ENCODE results near the gene YIPF7. TPM values are rescaled to one million over a fixed set of nuclear protein-coding genes. Genes with fewer than 3 reads are reported as not detected.
A peak's percentile ranks its signal among the peaks of the same experiment; 100 is the strongest.

The YIPF7 gene
- polyA plus RNA-seq, 4 donors, result 0.09 TPM; not detected in 3

- 48 to 71% (median 50%) methylated on average over 1 of the region's 1 CpG for WGBS, 3 donors
- FAIRE-seq, result no peak
- H3K9me3 ChIP-seq (ENCODE audit: control insufficient read depth in 2 of 2, insufficient read depth in 1 of 2, low read depth in 1 of 2, low read length in 1 of 2), result peaks cover 0 to 16% of the 10 kb centered on the region in 2 donors
Measured at GRCh38 chr4:44646151-44646550, 5.3 kb downstream of the YIPF7 start.

GRCh38 chr4:44638091-44638490 lies 13.3 kb downstream of the YIPF7 start:
- peaks cover 0 to 7% of the 10 kb centered on the region in 2 donors for H3K9me3 ChIP-seq (ENCODE audit: control insufficient read depth in 2 of 2, insufficient read depth in 1 of 2, low read depth in 1 of 2, low read length in 1 of 2)
- no peak overlapping the region for H3K27ac ChIP-seq (ENCODE audit: low read depth in 1 of 3, low read length in 2 of 3)
- H3K36me3 ChIP-seq (ENCODE audit: control insufficient read depth in 3 of 3, insufficient read depth in 2 of 3, low read depth in 1 of 3, low read length in 3 of 3), result no peaks in the 10 kb centered on the region
- H3K4me1 ChIP-seq (ENCODE audit: control insufficient read depth in 3 of 3, insufficient read depth in 2 of 3, low read depth in 1 of 3, low read length in 2 of 3), result no peaks in the 10 kb centered on the region
- 75 to 84% (median 78%) methylated on average over 4 of the region's 4 CpGs for WGBS, 3 donors
- DNase-seq (no peak), FAIRE-seq (no peak)
- no peak overlapping the region for H3K4me3 ChIP-seq (ENCODE audit: low read depth in 1 of 3, low read length in 3 of 3)
- H3K27me3 ChIP-seq (ENCODE audit: control insufficient read depth in 3 of 3, insufficient read depth in 3 of 3, low read length in 3 of 3), result no peaks in the 10 kb centered on the region

More at GRCh38 chr4:44646151-44646550, 5.3 kb downstream of the YIPF7 start:
- H3K27me3 ChIP-seq (ENCODE audit: control insufficient read depth in 3 of 3, insufficient read depth in 3 of 3, low read length in 3 of 3), result no peaks in the 10 kb centered on the region
- no peak for DNase-seq
- H3K4me3 ChIP-seq (ENCODE audit: low read depth in 1 of 3, low read length in 3 of 3), result no peak overlapping the region
- no peaks in the 10 kb centered on the region for H3K4me1 ChIP-seq (ENCODE audit: control insufficient read depth in 3 of 3, insufficient read depth in 2 of 3, low read depth in 1 of 3, low read length in 2 of 3)
- no peak overlapping the region for H3K27ac ChIP-seq (ENCODE audit: low read depth in 1 of 3, low read length in 2 of 3)
- H3K36me3 ChIP-seq (ENCODE audit: control insufficient read depth in 3 of 3, insufficient read depth in 2 of 3, low read depth in 1 of 3, low read length in 3 of 3), result no peaks in the 10 kb centered on the region

GRCh38 chr4:44632733-44633132 lies 18.7 kb downstream of the YIPF7 start:
- no peaks in the 10 kb centered on the region for H3K27me3 ChIP-seq (ENCODE audit: control insufficient read depth in 3 of 3, insufficient read depth in 3 of 3, low read length in 3 of 3)
- no peak overlapping the region for H3K27ac ChIP-seq (ENCODE audit: low read depth in 1 of 3, low read length in 2 of 3)
- H3K9me3 ChIP-seq (ENCODE audit: control insufficient read depth in 2 of 2, insufficient read depth in 1 of 2, low read depth in 1 of 2, low read length in 1 of 2), result no peaks in the 10 kb centered on the region
- no peak for DNase-seq
- no peaks in the 10 kb centered on the region for H3K36me3 ChIP-seq (ENCODE audit: control insufficient read depth in 3 of 3, insufficient read depth in 2 of 3, low read depth in 1 of 3, low read length in 3 of 3)
- 68 to 78% (median 77%) methylated on average over 8 of the region's 8 CpGs for WGBS, 3 donors
- FAIRE-seq, result no peak
- H3K4me1 ChIP-seq (ENCODE audit: control insufficient read depth in 3 of 3, insufficient read depth in 2 of 3, low read depth in 1 of 3, low read length in 2 of 3), result no peaks in the 10 kb centered on the region
- no peak overlapping the region for H3K4me3 ChIP-seq (ENCODE audit: low read depth in 1 of 3, low read length in 3 of 3)

GRCh38 chr4:44632089-44632488 lies 19.3 kb downstream of the YIPF7 start:
- no peaks in the 10 kb centered on the region for H3K9me3 ChIP-seq (ENCODE audit: control insufficient read depth in 2 of 2, insufficient read depth in 1 of 2, low read depth in 1 of 2, low read length in 1 of 2)
- no peaks in the 10 kb centered on the region for H3K36me3 ChIP-seq (ENCODE audit: control insufficient read depth in 3 of 3, insufficient read depth in 2 of 3, low read depth in 1 of 3, low read length in 3 of 3)
- H3K4me3 ChIP-seq (ENCODE audit: low read depth in 1 of 3, low read length in 3 of 3), result no peak overlapping the region
- no peak for DNase-seq
- H3K27me3 ChIP-seq (ENCODE audit: control insufficient read depth in 3 of 3, insufficient read depth in 3 of 3, low read length in 3 of 3), result no peaks in the 10 kb centered on the region
- no peak for FAIRE-seq
- 68 to 79% (median 69%) methylated on average over 4 of the region's 4 CpGs for WGBS, 3 donors
- H3K27ac ChIP-seq (ENCODE audit: low read depth in 1 of 3, low read length in 2 of 3), result no peak overlapping the region
- H3K4me1 ChIP-seq (ENCODE audit: control insufficient read depth in 3 of 3, insufficient read depth in 2 of 3, low read depth in 1 of 3, low read length in 2 of 3), result no peaks in the 10 kb centered on the region

GRCh38 chr4:44629280-44629866 lies 22.1 kb downstream of the YIPF7 start:
- Histone ChIP-seq H3K4me3 (ENCODE audit: low read depth in 1 of 3, low read length in 3 of 3) (no peak overlapping the region), H3K27ac (ENCODE audit: low read depth in 1 of 3, low read length in 2 of 3) (no peak overlapping the region), H3K36me3 (ENCODE audit: control insufficient read depth in 3 of 3, insufficient read depth in 2 of 3, low read depth in 1 of 3, low read length in 3 of 3) (no peaks in the 10 kb centered on the region), H3K4me1 (ENCODE audit: control insufficient read depth in 3 of 3, insufficient read depth in 2 of 3, low read depth in 1 of 3, low read length in 2 of 3) (no peaks in the 10 kb centered on the region), H3K27me3 (ENCODE audit: control insufficient read depth in 3 of 3, insufficient read depth in 3 of 3, low read length in 3 of 3) (no peaks in the 10 kb centered on the region), H3K9me3 (ENCODE audit: control insufficient read depth in 2 of 2, insufficient read depth in 1 of 2, low read depth in 1 of 2, low read length in 1 of 2) (no peaks in the 10 kb centered on the region)
- peak; percentile 34 to 52 for DNase-seq
- WGBS, 3 donors, result 1 to 6% (median 3%) methylated on average over 2 of the region's 2 CpGs
- FAIRE-seq, result peak; percentile 57

- no peak overlapping the region for H3K4me3 ChIP-seq (ENCODE audit: low read depth in 1 of 3, low read length in 3 of 3)
- FAIRE-seq (no peak), DNase-seq (no peak)
- no peaks in the 10 kb centered on the region for H3K4me1 ChIP-seq (ENCODE audit: control insufficient read depth in 3 of 3, insufficient read depth in 2 of 3, low read depth in 1 of 3, low read length in 2 of 3)
- H3K27me3 ChIP-seq (ENCODE audit: control insufficient read depth in 3 of 3, insufficient read depth in 3 of 3, low read length in 3 of 3), result no peaks in the 10 kb centered on the region
- WGBS, 3 donors, result 37 to 43% (median 39%) methylated on average over 1 of the region's 1 CpG
- no peak overlapping the region for H3K27ac ChIP-seq (ENCODE audit: low read depth in 1 of 3, low read length in 2 of 3)
- H3K9me3 ChIP-seq (ENCODE audit: control insufficient read depth in 2 of 2, insufficient read depth in 1 of 2, low read depth in 1 of 2, low read length in 1 of 2), result no peaks in the 10 kb centered on the region
- H3K36me3 ChIP-seq (ENCODE audit: control insufficient read depth in 3 of 3, insufficient read depth in 2 of 3, low read depth in 1 of 3, low read length in 3 of 3), result no peaks in the 10 kb centered on the region
Measured at GRCh38 chr4:44623676-44624075, 27.7 kb downstream of the YIPF7 start.

- Histone ChIP-seq H3K27ac (ENCODE audit: low read depth in 1 of 3, low read length in 2 of 3) (no peak overlapping the region), H3K4me1 (ENCODE audit: control insufficient read depth in 3 of 3, insufficient read depth in 2 of 3, low read depth in 1 of 3, low read length in 2 of 3) (no peaks in the 10 kb centered on the region), H3K9me3 (ENCODE audit: control insufficient read depth in 2 of 2, insufficient read depth in 1 of 2, low read depth in 1 of 2, low read length in 1 of 2) (no peaks in the 10 kb centered on the region), H3K36me3 (ENCODE audit: control insufficient read depth in 3 of 3, insufficient read depth in 2 of 3, low read depth in 1 of 3, low read length in 3 of 3) (no peaks in the 10 kb centered on the region), H3K27me3 (ENCODE audit: control insufficient read depth in 3 of 3, insufficient read depth in 3 of 3, low read length in 3 of 3) (peaks cover 0 to 2% (median 0%) of the 10 kb centered on the region in 3 donors), H3K4me3 (ENCODE audit: low read depth in 1 of 3, low read length in 3 of 3) (no peak overlapping the region)
- 77 to 91% (median 83%) methylated on average over 1 of the region's 1 CpG for whole genome bisulfite sequencing, 3 donors
- DNase-seq (no peak), FAIRE-seq (no peak)
Measured at GRCh38 chr4:44616621-44617020, 34.8 kb downstream of the YIPF7 start.

GRCh38 chr4:44583393-44583792 lies 68.0 kb downstream of the YIPF7 start:
- H3K9me3 ChIP-seq (ENCODE audit: control insufficient read depth in 2 of 2, insufficient read depth in 1 of 2, low read depth in 1 of 2, low read length in 1 of 2), result peaks cover 0 to 3% of the 10 kb centered on the region in 2 donors
- H3K27ac ChIP-seq (ENCODE audit: low read depth in 1 of 3, low read length in 2 of 3), result no peak overlapping the region
- WGBS, 3 donors, result 85 to 87% (median 86%) methylated on average over 3 of the region's 3 CpGs
- no peak overlapping the region for H3K4me3 ChIP-seq (ENCODE audit: low read depth in 1 of 3, low read length in 3 of 3)
- H3K36me3 ChIP-seq (ENCODE audit: control insufficient read depth in 3 of 3, insufficient read depth in 2 of 3, low read depth in 1 of 3, low read length in 3 of 3), result no peaks in the 10 kb centered on the region
- FAIRE-seq (no peak), DNase-seq (no peak)
- H3K4me1 ChIP-seq (ENCODE audit: control insufficient read depth in 3 of 3, insufficient read depth in 2 of 3, low read depth in 1 of 3, low read length in 2 of 3), result no peaks in the 10 kb centered on the region
- no peaks in the 10 kb centered on the region for H3K27me3 ChIP-seq (ENCODE audit: control insufficient read depth in 3 of 3, insufficient read depth in 3 of 3, low read length in 3 of 3)

GRCh38 chr4:44580231-44580630 lies 71.2 kb downstream of the YIPF7 start:
- Histone ChIP-seq H3K36me3 (ENCODE audit: control insufficient read depth in 3 of 3, insufficient read depth in 2 of 3, low read depth in 1 of 3, low read length in 3 of 3) (no peaks in the 10 kb centered on the region), H3K4me3 (ENCODE audit: low read depth in 1 of 3, low read length in 3 of 3) (no peak overlapping the region), H3K9me3 (ENCODE audit: control insufficient read depth in 2 of 2, insufficient read depth in 1 of 2, low read depth in 1 of 2, low read length in 1 of 2) (peaks cover 0 to 3% of the 10 kb centered on the region in 2 donors), H3K4me1 (ENCODE audit: control insufficient read depth in 3 of 3, insufficient read depth in 2 of 3, low read depth in 1 of 3, low read length in 2 of 3) (no peaks in the 10 kb centered on the region), H3K27ac (ENCODE audit: low read depth in 1 of 3, low read length in 2 of 3) (no peak overlapping the region), H3K27me3 (ENCODE audit: control insufficient read depth in 3 of 3, insufficient read depth in 3 of 3, low read length in 3 of 3) (no peaks in the 10 kb centered on the region)
- no peak for FAIRE-seq
- DNase-seq, result no peak
